H1 (cell line): Measurements from ENCODE around the gene ASB16. TPM values are rescaled to one million over a fixed set of nuclear protein-coding genes. Genes with fewer than 3 reads are reported as not detected.

Experiments
- KDM4A ChIP-seq: IDR thresholded peaks from one replicate; pipeline ENCODE4 v1.7.1; 2012; ENCODE audit warnings: low read depth, mild to moderate bottlenecking, moderate library complexity, low read length, inconsistent platforms; ENCODE audit not compliant: severe bottlenecking
- POLR2A ChIP-seq, 2 experiments: IDR thresholded peaks; 1 replicate in 1 of 2; 2 replicates in 1 of 2; pipeline ENCODE4 v1.6.1; 2011; ENCODE audit warnings: low read depth in 2 of 2, low read length in 2 of 2, mild to moderate bottlenecking in 2 of 2; ENCODE audit errors: control extremely low read depth in 1 of 2
- RNF2 ChIP-seq: fragments of 200-900, 300-1000 bp; sonication (generic); IDR thresholded peaks from 2 replicates; pipeline ENCODE4 v1.7.1; 2016; ENCODE audit warnings: borderline replicate concordance, low read depth, mild to moderate bottlenecking, antibody characterized with exemption, low read length; ENCODE audit not compliant: poor library complexity, severe bottlenecking; ENCODE audit errors: missing control alignments
- SAP30 ChIP-seq: fragments of 300-600 bp; sonication (generic); IDR thresholded peaks from 2 replicates; pipeline ENCODE4 v1.7.1; 2012; ENCODE audit warnings: low read length, moderate library complexity, mild to moderate bottlenecking, inconsistent platforms; ENCODE audit not compliant: insufficient read depth, insufficient replicate concordance
- TBP ChIP-seq: IDR thresholded peaks from 2 replicates; pipeline ENCODE4 v1.6.1; 2011; ENCODE audit warnings: low read depth, low read length, improper control_type of control experiment
- polyA plus RNA-seq, 7 experiments: library from polyadenylated mRNA; depleted of rRNA in 3 of 7; stranded (reverse) in 5 of 7; unstranded in 2 of 7; fragments of >200 nt in 5 of 7; fragments of 200-250 nt in 2 of 7; gene quantifications; 1 replicate in 5 of 7; 2 replicates in 1 of 7; 4 replicates in 1 of 7; pipeline versions ENCODE4 v1.2.1 to v1.2.3, GENCODE V29; 2011 to 2013; ENCODE audit warnings: missing spikeins in 2 of 7, mixed read lengths in 2 of 7
- total RNA-seq: library from RNA; stranded (reverse); fragmentation: NEBNext Ultra II Directional; extraction: Animal tissue kit (Norgen Biotek cat#: 25700); gene quantifications from 2 replicates; pipeline ENCODE4 v1.2.1, GENCODE V29; 2021

The ASB16 gene
- total and polyA plus RNA-seq, 2 of the 8 experiments (the other 6 are each of a cell fraction or from before 2014, with no cell fraction given) = 0.05 TPM; not detected in 1

- TF ChIP-seq RNF2 (no peak), POLR2A (IDR thresholded peaks at IDR 0.05; ENCODE audit: control extremely low read depth in 1 of 2, low read depth in 2 of 2, low read length in 2 of 2) (peak in 1 of 2 experiments; percentile 60; a peak in 2 of 3 replicates), KDM4A (peak; percentile 46), SAP30 (peak; percentile 65), TBP (peak; percentile 50)
Measured at GRCh38 chr17:44221084-44221861, 50.8 kb downstream of the ASB16 start (continued).
